ENCODE measurements around the gene PSMD4.

PSMD4 gene

DNA sequence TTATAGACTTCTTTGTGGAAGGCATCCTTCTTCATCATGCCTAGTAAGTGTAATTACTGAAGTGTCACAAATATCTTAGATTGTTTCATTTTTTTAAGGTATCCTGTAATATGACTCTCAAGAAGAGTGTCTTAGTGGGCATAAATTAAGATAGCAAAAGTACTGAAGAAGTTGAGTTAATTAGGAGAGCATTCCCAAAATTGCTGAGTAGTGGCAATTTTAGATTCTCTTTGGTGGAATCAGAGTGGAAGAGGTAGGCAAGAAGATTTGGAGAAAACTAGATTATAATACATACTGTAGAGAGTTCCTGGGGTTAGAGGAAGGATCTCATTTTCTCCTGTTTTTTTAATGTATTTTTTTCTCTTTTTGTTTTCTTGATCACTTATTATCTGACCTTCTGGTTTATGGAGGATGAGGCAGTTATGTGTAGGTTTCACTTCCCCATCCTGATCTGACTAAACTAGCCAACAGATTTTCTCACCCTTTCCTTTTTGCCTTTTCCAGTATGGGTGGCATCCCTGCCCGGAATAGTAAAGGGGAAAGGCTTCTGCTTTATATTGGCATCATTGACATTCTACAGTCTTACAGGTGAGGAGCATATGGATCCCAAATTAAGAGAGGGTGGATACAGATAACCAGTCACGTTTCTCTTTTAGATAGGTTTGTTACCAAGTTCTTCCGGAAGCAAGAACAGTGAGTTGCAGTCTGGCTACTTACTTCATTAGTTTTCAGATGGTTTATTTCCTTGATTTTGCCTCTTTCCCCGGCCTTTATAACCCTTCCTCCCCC lies 16.7 kb upstream of the PSMD4 start (continued):
- TF ChIP-seq TOX (CRISPR knock-in tag; IDR thresholded peaks at IDR 0.05; ENCODE audit: borderline replicate concordance) (no peak), ESRRG (CRISPR knock-in tag; IDR thresholded peaks at IDR 0.05) (no peak), PPARA (CRISPR knock-in tag; IDR thresholded peaks at IDR 0.05; ENCODE audit: borderline replicate concordance) (no peak)
- TF ChIP-seq, protein P1, sequence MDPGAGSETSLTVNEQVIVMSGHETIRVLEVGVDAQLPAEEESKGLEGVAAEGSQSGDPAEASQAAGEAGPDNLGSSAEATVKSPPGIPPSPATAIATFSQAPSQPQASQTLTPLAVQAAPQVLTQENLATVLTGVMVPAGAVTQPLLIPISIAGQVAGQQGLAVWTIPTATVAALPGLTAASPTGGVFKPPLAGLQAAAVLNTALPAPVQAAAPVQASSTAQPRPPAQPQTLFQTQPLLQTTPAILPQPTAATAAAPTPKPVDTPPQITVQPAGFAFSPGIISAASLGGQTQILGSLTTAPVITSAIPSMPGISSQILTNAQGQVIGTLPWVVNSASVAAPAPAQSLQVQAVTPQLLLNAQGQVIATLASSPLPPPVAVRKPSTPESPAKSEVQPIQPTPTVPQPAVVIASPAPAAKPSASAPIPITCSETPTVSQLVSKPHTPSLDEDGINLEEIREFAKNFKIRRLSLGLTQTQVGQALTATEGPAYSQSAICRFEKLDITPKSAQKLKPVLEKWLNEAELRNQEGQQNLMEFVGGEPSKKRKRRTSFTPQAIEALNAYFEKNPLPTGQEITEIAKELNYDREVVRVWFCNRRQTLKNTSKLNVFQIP (CRISPR knock-in tag; IDR thresholded peaks at IDR 0.05; ENCODE audit: borderline replicate concordance, low read depth), result no peak

DNA sequence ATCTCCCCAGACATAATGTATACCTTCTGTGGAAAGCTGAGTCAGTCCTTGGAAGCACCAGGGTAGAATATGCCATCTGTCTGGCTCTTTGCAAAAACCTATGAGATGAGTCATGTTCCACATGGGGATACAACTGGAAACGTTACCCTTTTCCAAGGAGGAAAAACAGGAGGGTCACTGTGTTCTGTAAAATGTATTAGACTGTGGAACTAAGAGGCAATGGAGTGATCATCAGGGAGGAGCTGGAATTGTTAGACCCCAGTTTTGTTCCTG lies 16.1 kb upstream of the PSMD4 start:
- peak; percentile 98 for ATAC-seq
- TF ChIP-seq, protein P2, sequence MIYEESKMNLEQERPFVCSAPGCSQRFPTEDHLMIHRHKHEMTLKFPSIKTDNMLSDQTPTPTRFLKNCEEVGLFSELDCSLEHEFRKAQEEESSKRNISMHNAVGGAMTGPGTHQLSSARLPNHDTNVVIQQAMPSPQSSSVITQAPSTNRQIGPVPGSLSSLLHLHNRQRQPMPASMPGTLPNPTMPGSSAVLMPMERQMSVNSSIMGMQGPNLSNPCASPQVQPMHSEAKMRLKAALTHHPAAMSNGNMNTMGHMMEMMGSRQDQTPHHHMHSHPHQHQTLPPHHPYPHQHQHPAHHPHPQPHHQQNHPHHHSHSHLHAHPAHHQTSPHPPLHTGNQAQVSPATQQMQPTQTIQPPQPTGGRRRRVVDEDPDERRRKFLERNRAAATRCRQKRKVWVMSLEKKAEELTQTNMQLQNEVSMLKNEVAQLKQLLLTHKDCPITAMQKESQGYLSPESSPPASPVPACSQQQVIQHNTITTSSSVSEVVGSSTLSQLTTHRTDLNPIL (CRISPR knock-in tag; IDR thresholded peaks at IDR 0.05; ENCODE audit: low read depth), result no peak
- TF ChIP-seq TOX (CRISPR knock-in tag; IDR thresholded peaks at IDR 0.05; ENCODE audit: borderline replicate concordance), result peak; percentile 60
- peak; percentile 12; the same call in 1 of the 2 replicates for TF ChIP-seq RARB (CRISPR knock-in tag; IDR thresholded peaks at IDR 0.05)
- TF ChIP-seq PPARA (CRISPR knock-in tag; IDR thresholded peaks at IDR 0.05; ENCODE audit: borderline replicate concordance), result no peak
- no peak for TF ChIP-seq TCF4 (CRISPR knock-in tag; IDR thresholded peaks at IDR 0.05; ENCODE audit: borderline replicate concordance)

DNA sequence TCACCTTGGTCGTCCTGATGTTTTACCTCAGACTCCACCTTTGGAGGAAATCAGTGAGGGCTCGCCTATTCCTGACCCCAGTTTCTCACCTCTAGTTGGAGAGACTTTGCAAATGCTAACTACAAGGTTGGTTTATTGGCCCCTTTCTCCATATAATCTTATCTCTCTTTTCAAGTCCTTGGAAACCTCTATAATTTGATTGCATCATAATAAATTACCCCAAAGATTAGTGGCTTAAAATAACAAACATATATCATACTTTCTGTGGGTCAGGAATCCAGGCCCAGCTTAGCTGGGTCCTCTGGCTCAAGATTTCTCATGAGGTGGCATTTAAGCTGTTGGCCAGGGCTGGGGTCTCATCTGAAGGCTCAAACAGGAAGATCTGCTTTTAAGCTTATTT lies 12.1 kb upstream of the PSMD4 start:
- no peak for ATAC-seq

DNA sequence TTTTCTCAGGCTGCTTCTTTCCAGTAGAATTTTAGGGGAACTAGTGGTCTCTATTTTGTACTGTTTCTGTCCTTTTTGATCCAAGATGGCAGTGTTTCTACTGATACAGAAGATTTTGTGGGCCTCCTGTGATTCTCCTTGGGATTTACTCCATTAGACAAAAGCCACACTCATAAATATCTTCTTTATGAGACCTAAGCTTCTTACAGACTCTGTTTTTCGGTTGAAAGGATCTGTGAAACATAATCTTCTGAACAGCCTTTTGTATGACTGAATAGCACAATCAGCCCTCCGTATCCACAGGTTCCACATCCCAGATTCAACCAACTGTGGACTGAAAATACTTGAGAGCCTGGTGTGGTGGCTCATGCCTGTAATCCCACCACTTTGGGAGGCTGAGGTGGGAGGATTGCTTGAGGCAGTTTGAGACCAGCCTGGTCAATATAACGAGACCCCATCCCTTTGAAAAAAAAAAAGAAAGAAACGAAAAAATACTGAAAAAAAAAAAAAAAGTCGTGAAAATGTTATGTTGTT lies 10.8 kb upstream of the PSMD4 start:
- no peak for ATAC-seq
- TF ChIP-seq SNAI2 (CRISPR knock-in tag; IDR thresholded peaks at IDR 0.05) (no peak), ZC3H10 (CRISPR knock-in tag; IDR thresholded peaks at IDR 0.05) (no peak), ZFP30 (CRISPR knock-in tag; IDR thresholded peaks at IDR 0.05) (no peak), BACH2 (CRISPR knock-in tag; IDR thresholded peaks at IDR 0.05; ENCODE audit: borderline replicate concordance) (no peak), ZNF8 (CRISPR knock-in tag; IDR thresholded peaks at IDR 0.05) (no peak), TOX (CRISPR knock-in tag; IDR thresholded peaks at IDR 0.05; ENCODE audit: borderline replicate concordance) (no peak), CSDC2 (CRISPR knock-in tag; IDR thresholded peaks at IDR 0.05) (no peak), GLIS3 (CRISPR knock-in tag; IDR thresholded peaks at IDR 0.05) (no peak), ZNF565 (CRISPR knock-in tag; conservative IDR thresholded peaks at IDR 0.05; ENCODE audit: low read depth) (no peak)
- TF ChIP-seq, protein P3, sequence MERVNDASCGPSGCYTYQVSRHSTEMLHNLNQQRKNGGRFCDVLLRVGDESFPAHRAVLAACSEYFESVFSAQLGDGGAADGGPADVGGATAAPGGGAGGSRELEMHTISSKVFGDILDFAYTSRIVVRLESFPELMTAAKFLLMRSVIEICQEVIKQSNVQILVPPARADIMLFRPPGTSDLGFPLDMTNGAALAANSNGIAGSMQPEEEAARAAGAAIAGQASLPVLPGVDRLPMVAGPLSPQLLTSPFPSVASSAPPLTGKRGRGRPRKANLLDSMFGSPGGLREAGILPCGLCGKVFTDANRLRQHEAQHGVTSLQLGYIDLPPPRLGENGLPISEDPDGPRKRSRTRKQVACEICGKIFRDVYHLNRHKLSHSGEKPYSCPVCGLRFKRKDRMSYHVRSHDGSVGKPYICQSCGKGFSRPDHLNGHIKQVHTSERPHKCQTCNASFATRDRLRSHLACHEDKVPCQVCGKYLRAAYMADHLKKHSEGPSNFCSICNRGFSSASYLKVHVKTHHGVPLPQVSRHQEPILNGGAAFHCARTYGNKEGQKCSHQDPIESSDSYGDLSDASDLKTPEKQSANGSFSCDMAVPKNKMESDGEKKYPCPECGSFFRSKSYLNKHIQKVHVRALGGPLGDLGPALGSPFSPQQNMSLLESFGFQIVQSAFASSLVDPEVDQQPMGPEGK (CRISPR knock-in tag; IDR thresholded peaks at IDR 0.05; ENCODE audit: borderline replicate concordance), result no peak
- TF ChIP-seq, protein P4, sequence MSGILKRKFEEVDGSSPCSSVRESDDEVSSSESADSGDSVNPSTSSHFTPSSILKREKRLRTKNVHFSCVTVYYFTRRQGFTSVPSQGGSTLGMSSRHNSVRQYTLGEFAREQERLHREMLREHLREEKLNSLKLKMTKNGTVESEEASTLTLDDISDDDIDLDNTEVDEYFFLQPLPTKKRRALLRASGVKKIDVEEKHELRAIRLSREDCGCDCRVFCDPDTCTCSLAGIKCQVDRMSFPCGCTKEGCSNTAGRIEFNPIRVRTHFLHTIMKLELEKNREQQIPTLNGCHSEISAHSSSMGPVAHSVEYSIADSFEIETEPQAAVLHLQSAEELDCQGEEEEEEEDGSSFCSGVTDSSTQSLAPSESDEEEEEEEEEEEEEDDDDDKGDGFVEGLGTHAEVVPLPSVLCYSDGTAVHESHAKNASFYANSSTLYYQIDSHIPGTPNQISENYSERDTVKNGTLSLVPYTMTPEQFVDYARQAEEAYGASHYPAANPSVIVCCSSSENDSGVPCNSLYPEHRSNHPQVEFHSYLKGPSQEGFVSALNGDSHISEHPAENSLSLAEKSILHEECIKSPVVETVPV (CRISPR knock-in tag; IDR thresholded peaks at IDR 0.05), result no peak
- TF ChIP-seq, protein P1 (CRISPR knock-in tag; IDR thresholded peaks at IDR 0.05; ENCODE audit: borderline replicate concordance, low read depth), result no peak

More for the DNA sequence above, 12.1 kb upstream of the PSMD4 start:
- TF ChIP-seq GLIS3 (CRISPR knock-in tag; IDR thresholded peaks at IDR 0.05), result no peak
- TF ChIP-seq, protein P5, sequence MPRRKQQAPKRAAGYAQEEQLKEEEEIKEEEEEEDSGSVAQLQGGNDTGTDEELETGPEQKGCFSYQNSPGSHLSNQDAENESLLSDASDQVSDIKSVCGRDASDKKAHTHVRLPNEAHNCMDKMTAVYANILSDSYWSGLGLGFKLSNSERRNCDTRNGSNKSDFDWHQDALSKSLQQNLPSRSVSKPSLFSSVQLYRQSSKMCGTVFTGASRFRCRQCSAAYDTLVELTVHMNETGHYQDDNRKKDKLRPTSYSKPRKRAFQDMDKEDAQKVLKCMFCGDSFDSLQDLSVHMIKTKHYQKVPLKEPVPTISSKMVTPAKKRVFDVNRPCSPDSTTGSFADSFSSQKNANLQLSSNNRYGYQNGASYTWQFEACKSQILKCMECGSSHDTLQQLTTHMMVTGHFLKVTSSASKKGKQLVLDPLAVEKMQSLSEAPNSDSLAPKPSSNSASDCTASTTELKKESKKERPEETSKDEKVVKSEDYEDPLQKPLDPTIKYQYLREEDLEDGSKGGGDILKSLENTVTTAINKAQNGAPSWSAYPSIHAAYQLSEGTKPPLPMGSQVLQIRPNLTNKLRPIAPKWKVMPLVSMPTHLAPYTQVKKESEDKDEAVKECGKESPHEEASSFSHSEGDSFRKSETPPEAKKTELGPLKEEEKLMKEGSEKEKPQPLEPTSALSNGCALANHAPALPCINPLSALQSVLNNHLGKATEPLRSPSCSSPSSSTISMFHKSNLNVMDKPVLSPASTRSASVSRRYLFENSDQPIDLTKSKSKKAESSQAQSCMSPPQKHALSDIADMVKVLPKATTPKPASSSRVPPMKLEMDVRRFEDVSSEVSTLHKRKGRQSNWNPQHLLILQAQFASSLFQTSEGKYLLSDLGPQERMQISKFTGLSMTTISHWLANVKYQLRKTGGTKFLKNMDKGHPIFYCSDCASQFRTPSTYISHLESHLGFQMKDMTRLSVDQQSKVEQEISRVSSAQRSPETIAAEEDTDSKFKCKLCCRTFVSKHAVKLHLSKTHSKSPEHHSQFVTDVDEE (CRISPR knock-in tag; IDR thresholded peaks at IDR 0.05), result no peak
- TF ChIP-seq, protein P4 (CRISPR knock-in tag; IDR thresholded peaks at IDR 0.05), result no peak

Data from SK-N-SH treated with all-trans-retinoic acid at 6 μM for 48 hours (cell line).